HG02981 (cell line): ENCODE data around the gene IFT122.
"Not testable (repeated sequence)": the region's sequence is repeated elsewhere in the genome, so short reads cannot be mapped to it uniquely, and the experiment has no call there.

Experiments
- ATAC-seq: cut with Tn5 transposase; IDR thresholded peaks from one replicate; pipeline ENCODE4 v1.9.1; 2021; ENCODE audit warnings: mild to moderate bottlenecking, moderate library complexity; ENCODE audit not compliant: unreplicated experiment

Gene IFT122

GRCh38 chr3:129515821-129516432 is 75.9 kb downstream of the IFT122 start:
- ATAC-seq: not testable (repeated sequence)

GRCh38 chr3:129517516-129517915 is 77.5 kb downstream of the IFT122 start:
- no peak for ATAC-seq

GRCh38 chr3:129518038-129518561 is 78.1 kb downstream of the IFT122 start:
- no peak for ATAC-seq

- ATAC-seq: no peak
Measured at GRCh38 chr3:129518581-129518980, 78.6 kb downstream of the IFT122 start.

GRCh38 chr3:129519449-129519848 is 79.4 kb downstream of the IFT122 start:
- ATAC-seq: no peak

GRCh38 chr3:129519896-129520715 is 80.1 kb downstream of the IFT122 start:
- no peak for ATAC-seq

GRCh38 chr3:129520960-129521359 is 80.9 kb downstream of the IFT122 start:
- ATAC-seq: no peak

GRCh38 chr3:129521611-129522010 is 81.6 kb downstream of the IFT122 start:
- no peak for ATAC-seq

- ATAC-seq: no peak
Measured at GRCh38 chr3:129522953-129523352, 82.9 kb downstream of the IFT122 start.

- no peak for ATAC-seq
Measured at GRCh38 chr3:129524081-129524480, 84.1 kb downstream of the IFT122 start.

- no peak for ATAC-seq
Measured at GRCh38 chr3:129525341-129525968, 85.4 kb downstream of the IFT122 start.

- peak; percentile 85 for ATAC-seq
Measured at GRCh38 chr3:129526121-129526900, 86.3 kb downstream of the IFT122 start.

GRCh38 chr3:129527262-129527661 is 87.2 kb downstream of the IFT122 start:
- no peak for ATAC-seq

- ATAC-seq: no peak
Measured at GRCh38 chr3:129528589-129529100, 88.6 kb downstream of the IFT122 start, which contains the start of gene RHO. Gene RHO, plus strand, starts transcription at chr3:129528639. Its CDS starts 95 bp downstream, at chr3:129528734.

- no peak for ATAC-seq
Measured at GRCh38 chr3:129529436-129530210, 89.6 kb downstream of the IFT122 start.

GRCh38 chr3:129530251-129530791 is 90.3 kb downstream of the IFT122 start:
- no peak for ATAC-seq

- no peak for ATAC-seq
Measured at GRCh38 chr3:129530821-129531220, 90.8 kb downstream of the IFT122 start.

- no peak for ATAC-seq
Measured at GRCh38 chr3:129531699-129532098, 91.7 kb downstream of the IFT122 start.

- ATAC-seq: no peak
Measured at GRCh38 chr3:129532261-129532660, 92.2 kb downstream of the IFT122 start.

GRCh38 chr3:129533406-129533805 is 93.4 kb downstream of the IFT122 start:
- ATAC-seq: no peak
